ENCODE results near the gene KAZALD1. TPM values are rescaled to one million over a fixed set of nuclear protein-coding genes. Genes with fewer than 3 reads are reported as not detected.

KAZALD1 gene
- total and polyA plus RNA-seq, 12 donors, result 3.3 to 16.5 (median 9.9) TPM

GRCh38 chr10:101014230-101014884, 47.4 kb upstream of the KAZALD1 start:
- Histone ChIP-seq H3K9me3 (no peaks in the 10 kb centered on the region), H3K4me3 (no peak overlapping the region), H3K4me1 (peaks cover 7 to 47% (median 26%) of the 10 kb centered on the region in 9 donors), H3K36me3 (no peaks in the 10 kb centered on the region), H3K27me3 (peaks cover 0 to 29% (median 24%) of the 10 kb centered on the region in 7 donors), H3K27ac (no peak overlapping the region)
- 17 to 20% methylated on average over 11 of the region's 11 CpGs for WGBS, 2 donors
- intact Hi-C loops (cut with DNase I), result loop anchor here in 5 of 10 donors (1.0 to 2.0 kb wide), 3 partner anchors 20 to 46 kb away; no protein-coding TSS in a partner anchor
- ATAC-seq, result peak; percentile 55 to 80 (median 68)
- TF ChIP-seq CTCF (IDR thresholded peaks at IDR 0.05), result peak; percentile 85 to 93 (median 89)
- DNase-seq, result peak; percentile 81 to 90

- Histone ChIP-seq H3K9me3 (no peaks in the 10 kb centered on the region), H3K4me3 (no peak overlapping the region), H3K4me1 (peaks cover 7 to 47% (median 26%) of the 10 kb centered on the region in 9 donors), H3K27ac (no peak overlapping the region), H3K27me3 (peaks cover 0 to 29% (median 24%) of the 10 kb centered on the region in 7 donors), H3K36me3 (no peaks in the 10 kb centered on the region)
- DNase-seq (no peak), ATAC-seq (no peak)
- intact Hi-C loops (cut with DNase I), result loop anchor here in 5 of 10 donors (1.0 to 2.0 kb wide), 3 partner anchors 20 to 47 kb away; no protein-coding TSS in a partner anchor
- no peak for TF ChIP-seq CTCF (IDR thresholded peaks at IDR 0.05)
- WGBS, 2 donors, result 49 to 55% methylated on average over 6 to 7 of the region's 7 CpGs
Observed at GRCh38 chr10:101014966-101015581, 46.7 kb upstream of the KAZALD1 start.

- H3K4me3 ChIP-seq, result no peak overlapping the region
- DNase-seq (no peak), ATAC-seq (no peak)
- intact Hi-C loops (cut with DNase I), result loop anchor here in 2 of 10 donors (2.0 kb wide), 1 partner anchor 21 kb away; no protein-coding TSS in a partner anchor
- H3K9me3 ChIP-seq, result no peaks in the 10 kb centered on the region
- no peaks in the 10 kb centered on the region for H3K36me3 ChIP-seq
- H3K27ac ChIP-seq, result no peak overlapping the region
- no peak for TF ChIP-seq CTCF (IDR thresholded peaks at IDR 0.05)
- H3K27me3 ChIP-seq, result peaks cover 0 to 29% (median 24%) of the 10 kb centered on the region in 7 donors
- 76 to 78% methylated on average over 7 to 8 of the region's 8 CpGs for WGBS, 2 donors
- peaks cover 7 to 47% (median 26%) of the 10 kb centered on the region in 9 donors for H3K4me1 ChIP-seq
Observed at GRCh38 chr10:101015582-101015973, 46.2 kb upstream of the KAZALD1 start.

- Histone ChIP-seq H3K27ac (no peak overlapping the region), H3K4me3 (no peak overlapping the region), H3K4me1 (peaks cover 7 to 43% (median 26%) of the 10 kb centered on the region in 9 donors), H3K9me3 (no peaks in the 10 kb centered on the region), H3K27me3 (peaks cover 0 to 29% (median 24%) of the 10 kb centered on the region in 7 donors), H3K36me3 (no peaks in the 10 kb centered on the region)
- intact Hi-C loops (cut with DNase I), result no loop called here
- no peak for DNase-seq
- TF ChIP-seq CTCF (IDR thresholded peaks at IDR 0.05), result no peak
- WGBS, 2 donors, result 63 to 68% methylated on average over 5 of the region's 5 CpGs
- no peak for ATAC-seq
Observed at GRCh38 chr10:101016814-101017213, 45.0 kb upstream of the KAZALD1 start.
